ENCODE results near the gene PLXND1.
"Not testable (repeated sequence)": the region's sequence is repeated elsewhere in the genome, so short reads cannot be mapped to it uniquely, and the experiment has no call there.

The PLXND1 gene

GRCh38 chr3:129560911-129561594 is 45.4 kb downstream of the PLXND1 start:
- no peak for DNase-seq

GRCh38 chr3:129560269-129560787 is 46.1 kb downstream of the PLXND1 start:
- DNase-seq = no peak

GRCh38 chr3:129559565-129560079 is 46.9 kb downstream of the PLXND1 start:
- DNase-seq = no peak

GRCh38 chr3:129558772-129559564 is 47.5 kb downstream of the PLXND1 start:
- no peak for DNase-seq

- DNase-seq = no peak
Observed at GRCh38 chr3:129558081-129558771, 48.2 kb downstream of the PLXND1 start.

GRCh38 chr3:129557548-129557894 is 49.0 kb downstream of the PLXND1 start:
- DNase-seq = no peak

- DNase-seq = no peak
Observed at GRCh38 chr3:129556890-129557547, 49.5 kb downstream of the PLXND1 start.

GRCh38 chr3:129556358-129556695 is 50.1 kb downstream of the PLXND1 start:
- no peak for DNase-seq

GRCh38 chr3:129555616-129556357 is 50.7 kb downstream of the PLXND1 start:
- no peak for DNase-seq

- no peak for DNase-seq
Observed at GRCh38 chr3:129555153-129555550, 51.3 kb downstream of the PLXND1 start.

- DNase-seq = no peak
Observed at GRCh38 chr3:129554356-129555152, 51.9 kb downstream of the PLXND1 start.

- no peak for DNase-seq
Observed at GRCh38 chr3:129553719-129554118, 52.8 kb downstream of the PLXND1 start.

GRCh38 chr3:129553171-129553570 is 53.3 kb downstream of the PLXND1 start:
- no peak for DNase-seq

GRCh38 chr3:129552287-129553050 is 54.0 kb downstream of the PLXND1 start:
- DNase-seq = no peak

- no peak for DNase-seq
Observed at GRCh38 chr3:129549805-129550204, 56.7 kb downstream of the PLXND1 start.

GRCh38 chr3:129549006-129549800 is 57.3 kb downstream of the PLXND1 start:
- DNase-seq = no peak

- no peak for DNase-seq
Observed at GRCh38 chr3:129548104-129548965, 58.1 kb downstream of the PLXND1 start.

GRCh38 chr3:129547241-129547640 is 59.2 kb downstream of the PLXND1 start:
- DNase-seq = no peak

GRCh38 chr3:129545951-129546350 is 60.5 kb downstream of the PLXND1 start:
- not testable (repeated sequence) for DNase-seq

All from T-helper 9 cell (primary cell).